ENCODE measurements around the gene CAMK1D. TPM values are rescaled to one million over a fixed set of nuclear protein-coding genes. Genes with fewer than 3 reads are reported as not detected.
"Not testable (repeated sequence)": the region's sequence is repeated elsewhere in the genome, so short reads cannot be mapped to it uniquely, and the experiment has no call there.

CAMK1D gene
- total RNA-seq, 1 experiment from 2014 or later: 3.9 TPM

DNA sequence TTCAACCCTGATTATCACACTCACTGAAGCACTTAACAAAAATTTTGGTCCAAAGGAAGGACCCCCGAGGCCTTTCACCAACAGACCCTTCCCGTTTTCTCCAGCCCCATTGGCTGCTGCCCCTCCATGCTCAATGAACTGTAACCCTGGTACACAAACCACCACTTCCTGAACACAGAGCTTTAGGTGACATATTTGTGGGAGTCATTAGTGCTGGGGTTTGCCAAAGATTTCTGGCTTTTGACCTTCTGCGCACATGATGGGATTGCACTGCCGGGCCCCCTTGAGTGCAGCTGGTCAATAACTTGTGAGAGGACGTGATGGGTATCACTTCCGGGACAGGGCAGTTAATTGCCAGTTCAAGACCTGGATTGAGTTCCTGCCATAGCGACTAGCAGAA is 9.0 kb upstream of the CAMK1D start:
- DNase-seq (ENCODE audit: low read depth): no peak

GRCh38 chr10:12340937-12341336 is 8.4 kb upstream of the CAMK1D start:
- DNase-seq (ENCODE audit: low read depth): no peak

- DNase-seq (ENCODE audit: low read depth): no peak
Measured at GRCh38 chr10:12341526-12341925, 7.8 kb upstream of the CAMK1D start.

DNA sequence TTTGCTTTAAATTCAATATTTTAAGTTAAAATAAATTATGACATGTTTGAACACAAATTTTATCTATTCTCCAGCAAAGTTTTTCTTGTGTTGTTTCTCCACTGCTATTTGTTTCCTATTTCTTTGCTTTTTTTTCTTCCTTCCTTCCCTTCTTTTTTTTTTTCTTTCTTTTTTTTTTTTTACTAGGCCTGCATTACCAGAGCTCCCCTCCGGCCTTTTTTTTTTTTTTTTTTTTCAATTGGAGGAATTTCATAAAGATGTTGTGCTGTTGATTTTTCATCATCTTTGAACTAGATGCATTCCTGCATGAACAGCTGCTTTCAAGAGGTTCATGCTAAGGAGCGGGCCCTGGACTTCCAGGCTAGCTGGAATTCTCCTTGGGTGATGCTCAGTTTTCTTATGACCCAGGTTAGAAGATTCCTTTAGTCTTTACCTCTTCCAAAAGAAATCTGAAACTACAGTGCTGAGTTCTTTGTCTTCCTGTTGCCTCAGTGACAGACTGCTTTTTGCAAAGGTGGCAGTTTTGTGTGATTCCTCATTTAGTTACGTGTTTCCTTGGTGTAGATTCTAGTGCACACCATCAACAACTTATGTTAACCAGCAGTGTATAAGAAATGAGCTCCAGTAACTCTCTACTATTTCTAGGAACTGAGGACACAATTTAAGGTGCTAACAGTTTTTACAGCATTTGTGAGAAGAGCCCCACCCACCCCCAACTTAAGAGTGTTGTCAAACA is 4.8 kb upstream of the CAMK1D start:
- no peak for DNase-seq (ENCODE audit: low read depth)

GRCh38 chr10:12346707-12347106 is 2.6 kb upstream of the CAMK1D start:
- DNase-seq (ENCODE audit: low read depth): no peak

DNA sequence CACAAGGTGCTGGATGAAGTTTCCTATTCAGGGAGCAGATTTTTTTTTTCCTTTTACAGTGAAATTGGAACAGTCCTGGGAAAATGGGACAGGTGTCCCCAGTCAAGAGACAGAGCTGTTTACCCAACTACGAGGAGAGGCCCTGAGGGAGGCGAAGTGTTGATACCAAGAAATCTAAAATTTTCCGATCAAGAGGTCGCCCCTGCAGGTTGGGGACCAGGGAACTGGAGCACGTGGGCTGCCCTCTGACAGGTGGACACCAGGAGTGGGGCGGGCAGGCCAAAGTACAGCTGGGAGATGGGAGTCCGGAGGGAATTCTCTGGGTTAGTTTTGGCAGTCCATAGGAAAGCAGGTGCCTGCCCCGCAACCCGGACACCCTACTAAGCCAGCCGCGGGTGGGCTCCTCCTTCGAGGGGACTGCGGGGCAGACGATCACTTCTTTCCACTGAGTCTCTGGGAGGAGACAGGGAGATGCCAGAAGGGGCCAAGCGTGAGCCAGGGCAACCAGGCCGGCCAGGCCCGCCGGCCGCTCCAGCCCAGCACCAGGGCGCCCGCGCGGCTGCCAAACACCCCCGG is 965 bp upstream of the CAMK1D start:
- no peak for DNase-seq (ENCODE audit: low read depth)

- no peak for DNase-seq (ENCODE audit: low read depth)
Measured at GRCh38 chr10:12349629-12350166, 351 bp downstream of the CAMK1D start.

GRCh38 chr10:12350167-12350872 is 973 bp downstream of the CAMK1D start:
- peak; percentile 34 for DNase-seq (ENCODE audit: low read depth)

DNA sequence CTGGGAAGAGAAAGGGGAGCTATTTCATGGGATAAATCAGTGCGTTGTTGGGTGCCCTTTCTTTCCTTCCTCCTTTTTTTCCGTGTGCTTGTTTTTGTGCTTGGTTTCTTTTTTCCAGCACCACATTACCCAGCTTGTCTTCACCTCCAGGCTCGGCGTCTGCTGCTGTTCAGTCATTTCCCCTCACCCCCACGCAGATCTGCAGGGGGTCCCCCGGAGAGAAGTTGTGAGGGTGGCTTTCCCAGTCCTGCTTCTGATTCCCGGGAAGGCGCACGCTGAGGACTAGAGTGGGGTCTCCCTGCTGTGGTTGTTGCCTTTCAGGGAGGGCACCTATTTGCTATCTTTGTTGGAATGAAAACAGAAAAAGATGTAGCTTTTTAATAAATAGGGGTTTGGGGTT is 1.6 kb downstream of the CAMK1D start:
- no peak for DNase-seq (ENCODE audit: low read depth)

- DNase-seq (ENCODE audit: low read depth): no peak
Measured at GRCh38 chr10:12351447-12351846, 2.1 kb downstream of the CAMK1D start.

GRCh38 chr10:12351889-12352288 is 2.5 kb downstream of the CAMK1D start:
- no peak for DNase-seq (ENCODE audit: low read depth)

GRCh38 chr10:12353399-12354242 is 4.3 kb downstream of the CAMK1D start:
- DNase-seq (ENCODE audit: low read depth): no peak

DNA sequence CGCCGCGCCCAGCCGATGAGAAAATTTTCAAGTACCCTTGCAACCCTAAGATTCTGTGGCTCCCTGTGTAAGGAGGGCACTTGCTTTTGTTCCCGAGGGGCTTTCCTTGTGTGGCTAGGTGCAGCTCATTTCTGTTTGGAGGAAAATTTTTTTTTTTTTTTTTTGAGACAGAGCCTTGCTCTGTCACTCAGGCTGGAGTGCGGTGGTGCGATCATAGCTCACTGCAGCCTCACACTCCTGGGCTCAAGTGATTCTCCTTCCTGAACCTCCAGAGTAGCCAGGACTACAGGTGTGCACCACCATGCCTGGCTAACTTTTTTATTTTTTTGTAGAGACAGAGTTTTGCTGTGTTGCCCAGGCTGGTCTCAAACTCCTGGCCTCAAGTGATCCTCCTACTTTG is 5.3 kb downstream of the CAMK1D start:
- not testable (repeated sequence) for DNase-seq (ENCODE audit: low read depth)

- DNase-seq (ENCODE audit: low read depth): no peak
Measured at GRCh38 chr10:12355384-12355783, 6.0 kb downstream of the CAMK1D start.

GRCh38 chr10:12357525-12358151 is 8.3 kb downstream of the CAMK1D start:
- DNase-seq (ENCODE audit: low read depth): no peak

- DNase-seq (ENCODE audit: low read depth): no peak
Measured at GRCh38 chr10:12358863-12359564, 9.7 kb downstream of the CAMK1D start.

- no peak for DNase-seq (ENCODE audit: low read depth)
Measured at GRCh38 chr10:12360461-12360860, 11.1 kb downstream of the CAMK1D start.

- not testable (repeated sequence) for DNase-seq (ENCODE audit: low read depth)
Measured at GRCh38 chr10:12361115-12361514, 11.8 kb downstream of the CAMK1D start.

- DNase-seq (ENCODE audit: low read depth): no peak
Measured at GRCh38 chr10:12364559-12364958, 15.2 kb downstream of the CAMK1D start.

GRCh38 chr10:12367272-12367671 is 17.9 kb downstream of the CAMK1D start:
- DNase-seq (ENCODE audit: low read depth): no peak

Data from HT1080 (cell line).